K562 (cell line): ENCODE data around the gene PRR35.

Experiments
- JUN ChIP-seq, 2 experiments: sonication (generic) in 1 of 2; formaldehyde crosslinking in 1 of 2; IDR thresholded peaks; 2 replicates each; pipeline versions ENCODE4 v1.6.1 to v1.8.0; 2012 to 2022; ENCODE audit warnings: borderline replicate concordance in 2 of 2, mild to moderate bottlenecking in 2 of 2, improper control_type of control experiment in 1 of 2, low read depth in 1 of 2, low read length in 1 of 2, missing genetic modification reagents in 1 of 2
- SPI1 ChIP-seq: IDR thresholded peaks from 2 replicates; pipeline ENCODE4 v1.6.1; 2011; ENCODE audit warnings: low read depth, low read length, control low read depth, borderline replicate concordance
- YY1 ChIP-seq, 3 experiments: IDR thresholded peaks; 2 replicates each; pipeline ENCODE4 v1.6.1; 2011; ENCODE audit warnings: low read length in 2 of 3, mild to moderate bottlenecking in 2 of 3, moderate library complexity in 2 of 3, borderline replicate concordance in 1 of 3, control low read depth in 1 of 3, low read depth in 1 of 3; ENCODE audit not compliant: insufficient read depth in 3 of 3, insufficient replicate concordance in 2 of 3, control insufficient read depth in 1 of 3, insufficient read length in 1 of 3; ENCODE audit errors: extremely low read depth in 1 of 3
- ZNF253 ChIP-seq: fragments of 250-450 bp; sonication (Bioruptor Pico); conservative IDR thresholded peaks from 2 replicates; pipeline ENCODE4 v1.6.1; 2021; ENCODE audit warnings: mild to moderate bottlenecking
- TF ChIP-seq, protein P1 (sequence below): sonication (generic); formaldehyde crosslinking; IDR thresholded peaks from 2 replicates; pipeline ENCODE4 v1.8.1; 2023; ENCODE audit warnings: mild to moderate bottlenecking, missing genetic modification reagents

DNA sequence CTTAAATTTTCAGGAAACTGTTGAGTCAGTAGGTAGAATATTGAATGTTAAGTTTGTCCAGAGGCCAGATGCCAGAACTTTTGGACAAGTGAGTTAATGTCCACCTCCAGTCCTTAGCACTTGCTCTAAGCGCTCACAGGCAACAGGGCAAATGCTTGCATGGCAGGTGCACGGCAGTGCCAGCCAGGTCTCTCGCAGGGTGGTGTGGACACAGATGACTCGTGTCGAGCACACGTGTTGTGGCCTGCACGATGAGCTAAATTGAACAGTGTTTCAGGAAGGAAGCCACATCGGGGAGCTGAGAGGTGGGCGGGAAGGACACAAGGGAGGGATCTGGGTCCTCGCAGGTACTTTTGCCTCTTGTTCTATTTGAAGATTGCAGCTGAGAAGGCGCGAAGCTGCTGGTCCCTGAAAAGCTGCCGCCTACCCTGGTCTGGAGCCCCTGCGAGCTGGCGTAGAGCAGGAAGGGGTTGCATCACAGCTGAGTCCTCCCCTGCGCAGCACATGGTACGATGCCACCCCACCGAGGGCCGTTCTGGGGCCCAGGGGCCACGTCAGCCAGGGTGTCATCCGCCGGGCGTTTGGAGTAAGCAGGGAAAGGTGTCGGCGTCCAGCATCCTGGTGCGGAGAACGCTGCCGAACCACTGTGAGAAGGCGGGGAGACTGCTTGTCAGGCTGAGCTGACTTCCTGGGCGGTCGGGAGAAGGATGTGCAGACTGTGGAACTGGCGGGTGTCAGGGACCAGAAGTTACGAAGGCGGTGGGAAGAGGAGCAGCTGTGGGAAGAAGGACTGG lies 35.9 kb downstream of the PRR35 start:
- no peak for TF ChIP-seq JUN (IDR thresholded peaks at IDR 0.05; ENCODE audit: borderline replicate concordance, low read depth, low read length)
- no peak for TF ChIP-seq JUN (CRISPR knock-in tag; IDR thresholded peaks at IDR 0.05; ENCODE audit: borderline replicate concordance)
- TF ChIP-seq SPI1, result no peak
- TF ChIP-seq, protein P1, sequence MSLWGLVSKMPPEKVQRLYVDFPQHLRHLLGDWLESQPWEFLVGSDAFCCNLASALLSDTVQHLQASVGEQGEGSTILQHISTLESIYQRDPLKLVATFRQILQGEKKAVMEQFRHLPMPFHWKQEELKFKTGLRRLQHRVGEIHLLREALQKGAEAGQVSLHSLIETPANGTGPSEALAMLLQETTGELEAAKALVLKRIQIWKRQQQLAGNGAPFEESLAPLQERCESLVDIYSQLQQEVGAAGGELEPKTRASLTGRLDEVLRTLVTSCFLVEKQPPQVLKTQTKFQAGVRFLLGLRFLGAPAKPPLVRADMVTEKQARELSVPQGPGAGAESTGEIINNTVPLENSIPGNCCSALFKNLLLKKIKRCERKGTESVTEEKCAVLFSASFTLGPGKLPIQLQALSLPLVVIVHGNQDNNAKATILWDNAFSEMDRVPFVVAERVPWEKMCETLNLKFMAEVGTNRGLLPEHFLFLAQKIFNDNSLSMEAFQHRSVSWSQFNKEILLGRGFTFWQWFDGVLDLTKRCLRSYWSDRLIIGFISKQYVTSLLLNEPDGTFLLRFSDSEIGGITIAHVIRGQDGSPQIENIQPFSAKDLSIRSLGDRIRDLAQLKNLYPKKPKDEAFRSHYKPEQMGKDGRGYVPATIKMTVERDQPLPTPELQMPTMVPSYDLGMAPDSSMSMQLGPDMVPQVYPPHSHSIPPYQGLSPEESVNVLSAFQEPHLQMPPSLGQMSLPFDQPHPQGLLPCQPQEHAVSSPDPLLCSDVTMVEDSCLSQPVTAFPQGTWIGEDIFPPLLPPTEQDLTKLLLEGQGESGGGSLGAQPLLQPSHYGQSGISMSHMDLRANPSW (CRISPR knock-in tag), result no peak
- no peak for TF ChIP-seq ZNF253 (CRISPR knock-in tag)
- TF ChIP-seq YY1 (IDR thresholded peaks at IDR 0.05; ENCODE audit: borderline replicate concordance in 1 of 3, control insufficient read depth in 1 of 3, extremely low read depth in 1 of 3, insufficient read depth in 3 of 3, insufficient read length in 1 of 3, insufficient replicate concordance in 2 of 3, low read depth in 1 of 3, low read length in 2 of 3), result no peak
